RPMI7951 (cell line): ENCODE results near the gene MLLT6. TPM values are rescaled to one million over a fixed set of nuclear protein-coding genes. Genes with fewer than 3 reads are reported as not detected.

Source experiments
- DNase-seq: peaks from one replicate; pipeline ENCODE4 v3.0.0-alpha.2; 2012; ENCODE audit warnings: low read depth
- total RNA-seq: library from RNA; depleted of rRNA; stranded (reverse); fragments of >200 nt; shearing (Covaris generic); gene quantifications from 2 replicates; pipeline ENCODE4 v1.2.3, GENCODE V29; 2014

Gene MLLT6
- total RNA-seq, 1 experiment from 2014 or later: 9.3 TPM

DNA sequence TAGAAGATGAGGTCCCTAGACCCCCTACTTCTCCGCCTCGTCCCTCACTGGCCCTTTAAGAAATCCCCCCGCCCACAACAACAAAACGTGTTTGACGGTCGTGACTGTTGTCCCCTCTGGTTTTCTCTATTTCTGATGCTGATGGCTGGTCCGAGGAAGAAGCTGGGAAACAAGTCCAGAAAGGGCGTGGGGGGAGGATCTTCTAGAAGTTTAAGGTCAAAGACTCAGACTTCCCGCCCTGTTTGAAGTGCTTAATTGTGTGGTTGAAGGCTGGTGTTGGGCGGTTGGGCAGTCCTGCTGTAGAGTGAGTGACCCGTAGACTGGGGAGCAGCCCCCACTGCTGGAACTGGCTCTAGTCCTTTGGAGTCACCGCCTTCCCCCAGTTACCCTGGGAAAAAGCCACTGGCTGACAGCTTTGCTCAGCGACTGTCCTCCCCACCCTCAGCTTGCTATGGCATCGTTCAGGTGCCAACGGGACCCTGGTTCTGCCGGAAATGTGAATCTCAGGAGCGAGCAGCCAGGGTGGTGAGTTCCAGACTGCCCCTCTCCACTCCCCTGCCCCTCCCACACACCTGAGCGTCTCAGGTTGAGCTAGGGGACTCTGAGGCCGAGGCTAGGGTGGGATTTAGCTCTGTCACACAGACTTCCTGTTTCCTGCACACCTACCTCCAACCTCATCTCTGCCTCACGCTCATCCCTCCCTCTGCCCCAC, 1.6 kb downstream of the MLLT6 start:
- no peak for DNase-seq

DNA sequence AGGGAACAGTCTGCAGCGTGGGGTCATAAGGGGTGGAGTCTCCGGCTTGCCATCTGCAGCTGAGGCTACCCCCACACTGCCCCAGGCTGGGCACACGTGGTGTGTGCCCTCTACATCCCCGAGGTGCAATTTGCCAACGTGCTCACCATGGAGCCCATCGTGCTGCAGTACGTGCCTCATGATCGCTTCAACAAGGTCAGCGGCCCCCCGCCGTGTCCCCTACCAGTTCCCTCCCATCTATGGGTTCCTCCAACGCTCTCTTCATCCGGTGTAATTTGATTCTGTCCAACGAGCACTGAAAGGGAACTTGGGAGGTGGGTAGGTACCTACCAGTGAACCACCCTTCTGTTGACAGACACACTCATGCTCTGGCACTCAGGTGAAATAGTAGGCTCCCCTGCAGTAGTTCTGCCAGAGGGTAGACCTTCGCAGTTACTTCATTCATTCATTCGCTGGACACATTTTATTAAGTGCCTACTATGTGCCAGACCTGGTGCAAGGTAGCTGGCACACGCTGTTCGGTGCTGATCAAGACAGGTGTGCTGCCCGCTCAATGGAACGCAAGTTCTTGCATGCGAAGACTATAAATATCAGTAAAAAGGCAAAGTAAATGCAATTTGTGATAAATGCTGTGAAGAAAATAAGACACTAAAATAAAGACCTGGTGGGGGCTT, 2.7 kb downstream of the MLLT6 start:
- no peak for DNase-seq

GRCh38 chr17:38709104-38709820, 4.2 kb downstream of the MLLT6 start:
- no peak for DNase-seq

DNA sequence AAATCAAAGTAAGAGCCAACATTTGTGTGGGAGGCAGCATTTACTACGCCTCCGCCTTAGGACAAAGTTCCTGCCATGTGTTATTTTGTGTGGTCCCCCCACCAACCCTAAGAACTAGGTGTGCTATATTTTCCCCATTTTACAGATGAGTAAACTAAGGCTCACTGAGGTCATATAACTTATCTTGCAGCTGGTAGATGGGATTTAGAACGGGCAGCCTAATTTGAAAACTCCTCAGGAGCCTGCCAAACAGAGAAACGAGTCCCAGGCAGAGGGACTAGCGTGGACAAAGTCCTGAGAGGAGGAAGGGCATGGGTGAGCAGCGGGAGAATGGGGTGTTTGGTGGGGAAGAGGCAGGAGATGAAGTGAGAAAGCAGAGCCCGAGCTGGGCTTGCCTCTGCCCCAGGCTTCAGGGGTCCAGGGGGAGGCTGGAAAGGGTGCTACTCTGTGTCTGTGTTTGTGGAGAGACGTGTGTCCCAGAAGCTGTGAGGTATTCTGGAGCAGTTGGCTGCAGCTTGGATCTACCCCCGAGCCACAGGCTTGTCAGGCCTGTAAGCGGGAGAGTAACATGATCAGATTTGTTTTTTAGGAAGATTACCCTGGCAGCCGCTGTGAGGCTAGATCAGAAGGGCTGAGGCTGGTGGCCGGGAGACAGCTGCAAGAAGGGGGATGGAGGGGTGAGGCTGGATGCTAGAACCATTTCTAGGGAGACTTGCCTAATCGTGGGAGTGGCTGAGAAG, 5.0 kb downstream of the MLLT6 start:
- DNase-seq: no peak

DNA sequence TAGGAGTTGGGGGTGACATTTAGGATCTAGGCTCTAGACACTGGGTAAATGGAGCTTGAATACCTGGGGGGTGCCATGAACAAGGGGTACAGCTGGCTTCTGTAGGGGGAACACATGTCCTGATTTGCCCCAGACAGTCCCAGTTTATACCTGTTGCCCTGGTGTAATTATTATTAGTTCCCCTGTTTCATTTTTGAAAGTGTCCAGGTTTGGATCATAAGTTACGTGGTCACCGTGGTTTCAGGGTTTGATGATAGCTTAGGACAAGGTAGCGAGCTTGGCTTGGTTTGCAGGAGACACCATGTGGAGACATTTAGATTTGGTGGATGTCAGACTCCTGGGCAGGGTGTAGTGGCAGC, 5.5 kb downstream of the MLLT6 start:
- DNase-seq: no peak

GRCh38 chr17:38710985-38711384, 5.9 kb downstream of the MLLT6 start:
- DNase-seq: no peak

DNA sequence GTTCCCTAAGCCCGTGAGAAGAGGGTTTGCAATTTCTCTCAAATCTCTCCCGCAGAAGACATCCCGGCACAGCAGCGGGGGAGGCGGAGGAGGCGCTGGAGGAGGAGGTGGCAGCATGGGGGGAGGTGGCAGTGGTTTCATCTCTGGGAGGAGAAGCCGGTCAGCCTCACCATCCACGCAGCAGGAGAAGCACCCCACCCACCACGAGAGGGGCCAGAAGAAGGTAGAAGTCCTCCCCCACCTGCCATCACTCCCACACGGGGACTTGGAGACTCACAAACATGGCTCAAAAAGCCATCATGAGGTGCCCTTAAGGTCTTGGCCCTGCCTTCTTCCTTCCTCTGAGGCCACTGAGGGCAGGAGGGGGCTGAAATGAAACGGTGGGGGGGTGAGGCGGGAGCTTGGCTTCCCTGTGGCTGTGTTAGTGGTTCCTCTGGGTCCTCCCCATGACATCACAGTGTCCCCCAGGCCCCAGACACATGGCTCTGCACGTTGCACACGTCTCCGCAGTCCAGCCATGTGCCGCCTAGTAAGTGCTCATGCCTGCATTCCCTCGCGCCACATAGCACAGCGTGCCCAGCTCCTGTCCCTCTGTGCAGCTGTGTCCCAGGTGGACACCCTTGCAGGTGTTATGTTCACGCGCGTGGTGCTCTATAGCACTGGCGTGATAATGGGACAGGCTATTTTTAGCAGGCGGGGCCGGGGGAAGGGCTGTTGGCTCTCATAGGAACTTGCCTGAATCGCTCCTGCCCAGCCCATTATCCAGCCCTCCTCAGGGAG, 6.9 kb downstream of the MLLT6 start:
- DNase-seq: no peak

DNA sequence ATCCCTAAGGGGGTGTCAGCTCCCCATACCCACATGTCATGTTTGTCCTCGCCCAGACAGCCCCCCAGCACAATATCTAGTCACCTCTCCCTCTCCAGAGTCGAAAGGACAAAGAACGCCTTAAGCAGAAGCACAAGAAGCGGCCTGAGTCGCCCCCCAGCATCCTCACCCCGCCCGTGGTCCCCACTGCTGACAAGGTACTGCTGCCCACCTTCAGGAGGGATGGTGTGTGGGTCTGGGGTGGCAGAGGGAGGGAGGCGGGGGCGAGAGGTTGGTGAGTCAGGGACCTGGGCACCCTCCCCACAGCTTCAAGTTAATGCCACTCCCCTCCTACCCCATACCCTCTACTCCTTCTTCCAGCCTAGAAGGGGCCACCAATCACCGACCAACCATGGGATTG, 7.5 kb downstream of the MLLT6 start:
- DNase-seq: no peak

DNA sequence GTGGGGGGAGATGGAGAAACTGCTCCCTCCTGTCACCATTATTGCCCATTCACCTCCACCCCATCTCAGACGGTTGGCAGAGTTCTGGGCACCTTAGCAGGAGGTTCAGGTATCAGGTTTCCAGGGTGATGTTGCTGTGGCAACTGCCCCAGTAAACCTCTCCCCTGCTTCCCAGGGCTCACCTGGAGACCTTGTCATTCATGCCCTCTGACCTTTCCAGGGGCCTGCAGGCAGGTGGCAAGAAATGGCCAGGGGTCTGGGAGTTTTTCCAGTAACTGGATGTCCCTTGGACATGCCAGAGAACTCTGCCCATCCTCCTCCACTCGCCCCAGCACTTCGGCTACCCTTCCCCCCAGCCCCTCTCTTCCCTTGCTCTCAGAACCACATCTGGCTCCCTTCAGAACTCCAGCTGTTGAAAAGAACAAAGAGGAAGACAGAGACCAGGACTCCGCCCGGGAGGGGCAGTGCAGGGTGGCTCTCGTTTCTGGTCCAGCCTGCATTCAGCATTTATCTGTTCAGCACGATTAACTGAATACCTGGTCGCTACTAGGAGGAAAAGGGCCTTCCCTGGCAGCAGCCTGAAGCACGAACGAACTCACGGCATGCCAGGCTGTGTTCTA, 8.5 kb downstream of the MLLT6 start:
- no peak for DNase-seq

DNA sequence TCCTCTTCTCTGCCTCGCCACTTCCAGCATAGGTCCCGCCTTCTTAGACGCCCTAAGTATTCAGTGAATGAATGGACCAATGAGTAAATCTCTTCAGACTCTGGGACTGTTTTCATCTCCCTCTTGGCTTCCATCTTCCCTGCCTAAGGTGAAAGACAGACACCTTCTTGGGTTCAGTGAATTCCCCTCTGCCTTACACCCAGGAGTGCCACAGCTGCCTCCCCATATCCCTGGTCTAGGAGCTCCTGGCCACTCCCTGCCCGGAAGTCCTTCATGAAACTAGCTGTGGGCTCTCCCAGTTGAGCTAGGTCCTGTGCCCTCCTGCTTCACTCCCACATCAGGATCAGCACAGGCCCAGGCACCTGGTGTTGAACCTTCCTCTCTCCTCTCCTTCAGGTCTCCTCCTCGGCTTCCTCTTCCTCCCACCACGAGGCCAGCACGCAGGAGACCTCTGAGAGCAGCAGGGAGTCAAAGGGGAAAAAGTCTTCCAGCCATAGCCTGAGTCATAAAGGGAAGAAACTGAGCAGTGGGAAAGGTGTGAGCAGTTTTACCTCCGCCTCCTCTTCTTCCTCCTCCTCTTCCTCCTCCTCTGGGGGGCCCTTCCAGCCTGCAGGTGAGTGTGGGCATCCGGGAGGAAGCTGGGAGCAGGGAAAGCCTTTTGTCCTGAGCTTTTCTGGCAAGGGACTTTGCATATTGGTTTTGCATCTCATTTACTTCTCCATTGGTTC, 10.3 kb downstream of the MLLT6 start:
- no peak for DNase-seq

- DNase-seq: no peak
These were observed 11.4 kb downstream of the MLLT6 start for GRCh38 chr17:38716368-38717005.

- no peak for DNase-seq
These were observed 12.2 kb downstream of the MLLT6 start for GRCh38 chr17:38717139-38717745.

GRCh38 chr17:38719289-38719942, 14.3 kb downstream of the MLLT6 start:
- no peak for DNase-seq

GRCh38 chr17:38719943-38720641, 15.0 kb downstream of the MLLT6 start:
- no peak for DNase-seq

GRCh38 chr17:38720941-38721340, 15.9 kb downstream of the MLLT6 start:
- DNase-seq: no peak

- DNase-seq: no peak
These were observed 16.7 kb downstream of the MLLT6 start for GRCh38 chr17:38721802-38722201.

- no peak for DNase-seq
These were observed 19.4 kb downstream of the MLLT6 start for GRCh38 chr17:38724337-38724988.

- DNase-seq: no peak
These were observed 20.0 kb downstream of the MLLT6 start for GRCh38 chr17:38725066-38725465.
